Neural progenitor cell (in vitro differentiated cells): ENCODE results near the gene SMYD5.

Experiments used
- CTCF ChIP-seq: fragments of 200-600 bp; sonication (generic); IDR thresholded peaks from 2 replicates; pipeline ENCODE4 v1.5.1; 2017; ENCODE audit warnings: antibody characterized with exemption, mild to moderate bottlenecking
- EZH2 ChIP-seq: fragments of 200-600 bp; sonication (generic); IDR thresholded peaks from 2 replicates; pipeline ENCODE4 v1.6.1; 2017; ENCODE audit warnings: antibody characterized with exemption, mild to moderate bottlenecking, moderate library complexity

DNA sequence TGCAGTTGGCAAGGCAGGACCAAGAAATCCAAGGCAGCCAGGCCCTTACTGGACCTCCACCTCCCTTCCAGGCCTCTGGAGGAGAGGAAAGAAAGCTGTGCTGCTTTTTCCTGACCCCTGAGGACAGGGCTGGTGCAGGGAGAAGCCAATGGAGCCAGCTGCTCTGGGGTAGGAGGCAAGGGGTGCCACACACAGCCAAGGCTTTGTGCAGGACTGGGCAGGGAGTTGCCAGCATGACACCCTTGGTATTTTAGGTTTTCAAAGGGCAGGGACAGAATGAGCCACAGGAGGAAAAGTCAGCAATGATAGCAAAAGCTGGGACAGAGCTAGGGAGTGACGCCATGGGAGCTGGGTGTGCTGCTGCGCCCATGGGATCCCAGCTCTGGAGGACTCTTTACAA is 43.0 kb downstream of the SMYD5 start:
- no peak for TF ChIP-seq CTCF
- TF ChIP-seq EZH2: no peak
